H1 (cell line): Measurements from ENCODE around the gene KHSRP. TPM values are rescaled to one million over a fixed set of nuclear protein-coding genes. Genes with fewer than 3 reads are reported as not detected.

ENCODE experiments used
- CTCF ChIA-PET: fragments of 300-600 bp; sonication (Branson Sonifier 250); formaldehyde crosslinking; loops from one replicate; lab custom pipeline; 2021; ENCODE audit not compliant: partially characterized antibody; lab: Charles Lee
- POLR2A ChIA-PET: fragments of 300-600 bp; sonication (Branson Sonifier 250); formaldehyde crosslinking; loops from one replicate; lab custom pipeline; 2021; ENCODE audit warnings: inconsistent platforms; ENCODE audit not compliant: partially characterized antibody; lab: Charles Lee
- DNase-seq, 2 experiments: peaks; one replicate each; pipeline versions ENCODE4 v3.0.0 to v3.0.0-alpha.2; 2010 to 2022; ENCODE audit warnings: low spot score in 2 of 2, low read depth in 1 of 2, mixed read lengths in 1 of 2
- FAIRE-seq: peaks from 2 replicates; lab custom pipeline; 2011; peaks lifted over from hg19 to GRCh38; lab: Jason Lieb, UNC
- H2AFZ ChIP-seq: 2 replicates; pipeline ENCODE4 v1.8.1; 2012; ENCODE audit warnings: low read length, inconsistent platforms
- H2AK5ac ChIP-seq: 2 replicates; pipeline ENCODE4 v1.6.1; 2013; ENCODE audit warnings: low read depth, low read length
- H2BK120ac ChIP-seq: replicated peaks from 2 replicates; pipeline ENCODE3; 2013; ENCODE audit warnings: low read depth, low read length, inconsistent platforms
- H2BK12ac ChIP-seq: 2 replicates; pipeline ENCODE4 v1.6.1; 2013; ENCODE audit warnings: low read depth, low read length
- H2BK15ac ChIP-seq: 2 replicates; pipeline ENCODE4 v1.6.1; 2013; ENCODE audit warnings: low read length
- H2BK20ac ChIP-seq: 2 replicates; pipeline ENCODE4 v1.6.1; 2013; ENCODE audit warnings: low read length
- H2BK5ac ChIP-seq: 2 replicates; pipeline ENCODE4 v1.6.1; 2013; ENCODE audit warnings: low read depth, low read length
- H3K14ac ChIP-seq: 2 replicates; pipeline ENCODE4 v1.6.1; 2013; ENCODE audit warnings: inconsistent platforms; ENCODE audit not compliant: insufficient read length
- H3K18ac ChIP-seq: 2 replicates; pipeline ENCODE4 v1.6.1; 2013; ENCODE audit warnings: low read length; ENCODE audit errors: extremely low read depth
- H3K23ac ChIP-seq: 2 replicates; pipeline ENCODE4 v1.6.1; 2013; ENCODE audit warnings: inconsistent platforms; ENCODE audit not compliant: insufficient read length
- H3K23me2 ChIP-seq: 2 replicates; pipeline ENCODE4 v1.6.1; 2013; ENCODE audit warnings: low read depth, low read length
- H3K27ac ChIP-seq: 2 replicates; pipeline ENCODE4 v1.6.1; 2011; ENCODE audit warnings: low read depth, low read length, inconsistent platforms
- H3K27me3 ChIP-seq, 4 experiments: replicated peaks in 1 of 4; 1 replicate in 1 of 4; 2 replicates in 3 of 4; pipeline versions ENCODE4 v1.6.1 to v1.8.1; 2011 to 2013; ENCODE audit warnings: low read length in 3 of 4, mild to moderate bottlenecking in 3 of 4, inconsistent platforms in 2 of 4, mixed read lengths in 2 of 4, moderate library complexity in 1 of 4; ENCODE audit not compliant: control insufficient read depth in 3 of 4, insufficient read depth in 3 of 4; ENCODE audit errors: extremely low read depth in 1 of 4
- H3K36me3 ChIP-seq, 4 experiments: 2 replicates each; pipeline versions ENCODE4 v1.6.1 to v1.8.1; 2011 to 2013; ENCODE audit warnings: mild to moderate bottlenecking in 4 of 4, low read length in 3 of 4, moderate library complexity in 2 of 4, control low read depth in 1 of 4, inconsistent platforms in 1 of 4; ENCODE audit not compliant: insufficient read depth in 4 of 4, control insufficient read depth in 2 of 4
- H3K4ac ChIP-seq: replicated peaks from 2 replicates; pipeline ENCODE3; 2013; ENCODE audit warnings: low read length, low read depth, mixed read lengths, inconsistent platforms; ENCODE audit not compliant: insufficient read length
- H3K4me1 ChIP-seq, 4 experiments: replicated peaks in 1 of 4; 1 replicate in 1 of 4; 2 replicates in 3 of 4; pipeline versions ENCODE4 v1.6.1 to v1.8.1; 2011 to 2013; ENCODE audit warnings: low read length in 3 of 4, inconsistent platforms in 2 of 4, mixed read lengths in 1 of 4; ENCODE audit not compliant: insufficient read depth in 4 of 4, control insufficient read depth in 3 of 4
- H3K4me2 ChIP-seq, 2 experiments: 2 replicates each; pipeline versions ENCODE4 v1.6.1 to v1.8.1; 2011 to 2013; ENCODE audit warnings: low read depth in 2 of 2, low read length in 2 of 2, control low read depth in 1 of 2, inconsistent platforms in 1 of 2, mild to moderate bottlenecking in 1 of 2; ENCODE audit not compliant: insufficient read depth in 1 of 2
- H3K4me3 ChIP-seq, 4 experiments: fragments of 200-600, 300-600 bp in 1 of 4; sonication (generic), shearing (Covaris generic), sonication (Bioruptor Twin) in 1 of 4; 2 replicates each; pipeline versions ENCODE4 v1.5.1 to v1.8.1; 2011 to 2016; ENCODE audit warnings: low read length in 4 of 4, low read depth in 3 of 4, control low read depth in 2 of 4, inconsistent platforms in 2 of 4, mild to moderate bottlenecking in 2 of 4, mixed read lengths in 1 of 4, moderate library complexity in 1 of 4; ENCODE audit not compliant: insufficient read depth in 2 of 4; ENCODE audit errors: extremely low read depth in 1 of 4
- H3K56ac ChIP-seq: replicated peaks from 2 replicates; pipeline ENCODE3; 2013; ENCODE audit warnings: low read depth, mild to moderate bottlenecking, mixed read lengths, low read length, inconsistent platforms; ENCODE audit not compliant: insufficient read length
- H3K79me1 ChIP-seq: 2 replicates; pipeline ENCODE4 v1.6.1; 2013; ENCODE audit warnings: low read depth, low read length, control low read depth
- H3K79me2 ChIP-seq, 2 experiments: 2 replicates each; pipeline versions ENCODE4 v1.6.1 to v1.8.1; 2012 to 2013; ENCODE audit warnings: low read length in 2 of 2, mild to moderate bottlenecking in 2 of 2, inconsistent platforms in 1 of 2; ENCODE audit not compliant: insufficient read depth in 2 of 2, control insufficient read depth in 1 of 2
- H3K9ac ChIP-seq, 4 experiments: replicated peaks in 1 of 4; 1 replicate in 1 of 4; 2 replicates in 3 of 4; pipeline versions ENCODE4 v1.6.1 to v1.8.1; 2011 to 2013; ENCODE audit warnings: low read depth in 3 of 4, low read length in 3 of 4, control low read depth in 2 of 4, mild to moderate bottlenecking in 2 of 4, moderate library complexity in 2 of 4, inconsistent platforms in 1 of 4; ENCODE audit errors: extremely low read depth in 1 of 4
- H3K9me3 ChIP-seq, 2 experiments: 2 replicates each; pipeline versions ENCODE4 v1.6.1 to v1.8.1; 2012 to 2013; ENCODE audit warnings: mild to moderate bottlenecking in 2 of 2, moderate library complexity in 2 of 2, control low read depth in 1 of 2, inconsistent platforms in 1 of 2, low read depth in 1 of 2, low read length in 1 of 2, mixed read lengths in 1 of 2; ENCODE audit not compliant: insufficient read depth in 2 of 2
- H4K20me1 ChIP-seq, 2 experiments: replicated peaks in 1 of 2; 2 replicates each; pipeline versions ENCODE3 to v1.8.1; 2011 to 2013; ENCODE audit warnings: inconsistent platforms in 2 of 2, low read length in 2 of 2, mild to moderate bottlenecking in 1 of 2; ENCODE audit not compliant: insufficient read depth in 2 of 2, control insufficient read depth in 1 of 2
- H4K5ac ChIP-seq: 2 replicates; pipeline ENCODE4 v1.6.1; 2013; ENCODE audit warnings: low read length, low read depth, mixed read lengths, inconsistent platforms; ENCODE audit not compliant: insufficient read length
- H4K8ac ChIP-seq: 2 replicates; pipeline ENCODE4 v1.8.0; 2013; ENCODE audit warnings: mild to moderate bottlenecking, moderate library complexity, low read length, inconsistent platforms; ENCODE audit not compliant: insufficient read depth; ENCODE audit errors: extremely low read depth
- H4K91ac ChIP-seq: replicated peaks from 2 replicates; pipeline ENCODE3; 2013; ENCODE audit warnings: low read length, mixed read lengths, inconsistent platforms; ENCODE audit not compliant: insufficient read length
- KDM4A ChIP-seq: IDR thresholded peaks from one replicate; pipeline ENCODE4 v1.7.1; 2012; ENCODE audit warnings: low read depth, mild to moderate bottlenecking, moderate library complexity, low read length, inconsistent platforms; ENCODE audit not compliant: severe bottlenecking
- MAX ChIP-seq: IDR thresholded peaks from 2 replicates; pipeline ENCODE4 v1.6.1; 2012; ENCODE audit warnings: inconsistent platforms
- SIX5 ChIP-seq: IDR thresholded peaks from 2 replicates; pipeline ENCODE4 v1.6.1; 2011; ENCODE audit warnings: mild to moderate bottlenecking, low read depth, low read length
- WGBS, 2 experiments: shearing (Covaris generic) in 1 of 2; methylation state at CpG; one replicate each; pipeline versions ENCODE4 v1.1.6 to v1.1.7; 2013 to 2015; ENCODE audit warnings: low lambda C conversion rate in 2 of 2, mixed read lengths in 2 of 2, inconsistent platforms in 1 of 2, low coverage in 1 of 2, missing lambda C conversion rate in 1 of 2; ENCODE audit not compliant: insufficient replicate concordance in 2 of 2, insufficient coverage in 1 of 2, insufficient read length in 1 of 2; ENCODE audit errors: extremely low coverage in 1 of 2, missing lambda C conversion rate in 1 of 2; 5-methylcytosine and 5-hydroxymethylcytosine counted together
- polyA plus RNA-seq, 7 experiments: library from polyadenylated mRNA; depleted of rRNA in 3 of 7; stranded (reverse) in 5 of 7; unstranded in 2 of 7; fragments of >200 nt in 5 of 7; fragments of 200-250 nt in 2 of 7; gene quantifications; 1 replicate in 5 of 7; 2 replicates in 1 of 7; 4 replicates in 1 of 7; pipeline versions ENCODE4 v1.2.1 to v1.2.3, GENCODE V29; 2011 to 2013; ENCODE audit warnings: missing spikeins in 2 of 7, mixed read lengths in 2 of 7
- total RNA-seq: library from RNA; stranded (reverse); fragmentation: NEBNext Ultra II Directional; extraction: Animal tissue kit (Norgen Biotek cat#: 25700); gene quantifications from 2 replicates; pipeline ENCODE4 v1.2.1, GENCODE V29; 2021

The KHSRP gene
- total and polyA plus RNA-seq, 2 of the 8 experiments (the other 6 are each of a cell fraction or from before 2014, with no cell fraction given) = 143 to 573 TPM

- no peak overlapping the region for H3K4me2 ChIP-seq
- H3K4me1 ChIP-seq = no peaks in the 10 kb centered on the region
- WGBS, 2 experiments = 86% methylated on average over 10 of the region's 10 CpGs; no CpG with 5 or more reads in 1 of the 2 experiments
- H3K79me2 ChIP-seq = no peaks in the 10 kb centered on the region
- POLR2A ChIA-PET = interaction anchor here (0.7 to 1.9 kb wide), 4 partner anchors 9 to 24 kb away, joined by 3 to 5 read pairs (median 4); partner anchors contain the start of gene GTF2F1
- H3K27me3 ChIP-seq = no peaks in the 10 kb centered on the region; a peak in 1 of 7 replicates
- H3K23ac ChIP-seq = no peak overlapping the region
- no peaks in the 10 kb centered on the region for H4K20me1 ChIP-seq
- H2BK15ac ChIP-seq = no peak overlapping the region
- CTCF ChIA-PET = interaction anchor here (2.7 kb wide), 1 partner anchor 10 kb away, joined by 11 read pairs; no protein-coding TSS in a partner anchor
- H3K4ac ChIP-seq = no peak overlapping the region
- no peak overlapping the region for H3K9ac ChIP-seq
- no peak overlapping the region for H2AFZ ChIP-seq
- H2AK5ac ChIP-seq = no peak overlapping the region
- H3K23me2 ChIP-seq = no peaks in the 10 kb centered on the region
- no peak overlapping the region for H2BK20ac ChIP-seq
- no peak overlapping the region for H3K4me3 ChIP-seq
- no peak overlapping the region for H3K18ac ChIP-seq
- no peak overlapping the region for H3K27ac ChIP-seq
- DNase-seq (no peak), FAIRE-seq (no peak)
- no peaks in the 10 kb centered on the region for H3K36me3 ChIP-seq
- no peak overlapping the region for H2BK12ac ChIP-seq
- H2BK5ac ChIP-seq = no peak overlapping the region
- H3K79me1 ChIP-seq = no peaks in the 10 kb centered on the region
- no peak overlapping the region for H2BK120ac ChIP-seq
- no peak overlapping the region for H3K14ac ChIP-seq
- H4K5ac ChIP-seq = no peak overlapping the region
- H3K9me3 ChIP-seq = no peaks in the 10 kb centered on the region
- H4K91ac ChIP-seq = no peak overlapping the region
- H4K8ac ChIP-seq = no peak overlapping the region
- no peak overlapping the region for H3K56ac ChIP-seq
- TF ChIP-seq MAX (no peak), KDM4A (no peak), SIX5 (no peak)
Measured at GRCh38 chr19:6402058-6402457, 22.6 kb downstream of the KHSRP start.
